ENCODE measurements around the gene ACOX3. TPM values are rescaled to one million over a fixed set of nuclear protein-coding genes. Genes with fewer than 3 reads are reported as not detected.
"Not testable (repeated sequence)": the region's sequence is repeated elsewhere in the genome, so short reads cannot be mapped to it uniquely, and the experiment has no call there.

ACOX3 gene
- total RNA-seq, 1 experiment from 2014 or later: 18.9 TPM

- H3K27me3 ChIP-seq (replicated peaks): no peaks in the 10 kb centered on the region
- no peak overlapping the region for H3K27ac ChIP-seq
- H3K4me1 ChIP-seq (replicated peaks): no peaks in the 10 kb centered on the region
- H3K36me3 ChIP-seq: no peaks in the 10 kb centered on the region
- no peak for DNase-seq (ENCODE audit: low read depth in 1 of 2, low spot score in 2 of 2)
- no peaks in the 10 kb centered on the region for H3K9me3 ChIP-seq (replicated peaks)
- H3K4me3 ChIP-seq: no peak overlapping the region
Observed at GRCh38 chr4:8411351-8412180, 29.0 kb downstream of the ACOX3 start.

GRCh38 chr4:8410641-8411271 is 29.8 kb downstream of the ACOX3 start:
- no peaks in the 10 kb centered on the region for H3K36me3 ChIP-seq
- peak; percentile 38 to 76 for DNase-seq (ENCODE audit: low read depth in 1 of 2, low spot score in 2 of 2)
- H3K9me3 ChIP-seq (replicated peaks): no peaks in the 10 kb centered on the region
- H3K27me3 ChIP-seq (replicated peaks): no peaks in the 10 kb centered on the region
- H3K4me1 ChIP-seq (replicated peaks): no peaks in the 10 kb centered on the region
- no peak overlapping the region for H3K4me3 ChIP-seq
- H3K27ac ChIP-seq: no peak overlapping the region

- no peak overlapping the region for H3K27ac ChIP-seq
- no peaks in the 10 kb centered on the region for H3K4me1 ChIP-seq (replicated peaks)
- DNase-seq (ENCODE audit: low read depth in 1 of 2, low spot score in 2 of 2): no peak
- H3K4me3 ChIP-seq: no peak overlapping the region
- H3K9me3 ChIP-seq (replicated peaks): no peaks in the 10 kb centered on the region
- H3K36me3 ChIP-seq: no peaks in the 10 kb centered on the region
- H3K27me3 ChIP-seq (replicated peaks): no peaks in the 10 kb centered on the region
Observed at GRCh38 chr4:8410066-8410625, 30.4 kb downstream of the ACOX3 start.

- H3K27ac ChIP-seq: no peak overlapping the region
- no peaks in the 10 kb centered on the region for H3K4me1 ChIP-seq (replicated peaks)
- no peak overlapping the region for H3K4me3 ChIP-seq
- H3K36me3 ChIP-seq: no peaks in the 10 kb centered on the region
- H3K9me3 ChIP-seq (replicated peaks): no peaks in the 10 kb centered on the region
- DNase-seq (ENCODE audit: low read depth in 1 of 2, low spot score in 2 of 2): peak; percentile 49 to 74
- no peaks in the 10 kb centered on the region for H3K27me3 ChIP-seq (replicated peaks)
Observed at GRCh38 chr4:8409264-8410065, 31.1 kb downstream of the ACOX3 start.

- no peaks in the 10 kb centered on the region for H3K36me3 ChIP-seq
- no peak for DNase-seq (ENCODE audit: low read depth in 1 of 2, low spot score in 2 of 2)
- H3K9me3 ChIP-seq (replicated peaks): no peaks in the 10 kb centered on the region
- H3K27me3 ChIP-seq (replicated peaks): no peaks in the 10 kb centered on the region
- H3K4me3 ChIP-seq: no peak overlapping the region
- no peak overlapping the region for H3K27ac ChIP-seq
- H3K4me1 ChIP-seq (replicated peaks): no peaks in the 10 kb centered on the region
Observed at GRCh38 chr4:8407756-8408155, 32.8 kb downstream of the ACOX3 start.

GRCh38 chr4:8407316-8407715 is 33.2 kb downstream of the ACOX3 start:
- H3K36me3 ChIP-seq: no peaks in the 10 kb centered on the region
- no peak overlapping the region for H3K27ac ChIP-seq
- DNase-seq (ENCODE audit: low read depth in 1 of 2, low spot score in 2 of 2): no peak
- no peak overlapping the region for H3K4me3 ChIP-seq
- H3K27me3 ChIP-seq (replicated peaks): no peaks in the 10 kb centered on the region
- H3K9me3 ChIP-seq (replicated peaks): no peaks in the 10 kb centered on the region
- no peaks in the 10 kb centered on the region for H3K4me1 ChIP-seq (replicated peaks)

- not testable (repeated sequence) for H3K27me3 ChIP-seq (replicated peaks); H3K4me1 ChIP-seq (replicated peaks); H3K36me3 ChIP-seq; H3K27ac ChIP-seq; H3K4me3 ChIP-seq; H3K9me3 ChIP-seq (replicated peaks)
- DNase-seq (ENCODE audit: low read depth in 1 of 2, low spot score in 2 of 2): peak in 1 of 2 experiments; percentile 53
Observed at GRCh38 chr4:8406887-8407286, 33.6 kb downstream of the ACOX3 start.

GRCh38 chr4:8405516-8405875 is 35.0 kb downstream of the ACOX3 start:
- Histone ChIP-seq H3K9me3 (replicated peaks) (no peaks in the 10 kb centered on the region), H3K27ac (no peak overlapping the region), H3K4me3 (no peak overlapping the region), H3K36me3 (no peaks in the 10 kb centered on the region), H3K4me1 (replicated peaks) (no peaks in the 10 kb centered on the region), H3K27me3 (replicated peaks) (no peaks in the 10 kb centered on the region)
- no peak for DNase-seq (ENCODE audit: low read depth in 1 of 2, low spot score in 2 of 2)

GRCh38 chr4:8404791-8405515 is 35.6 kb downstream of the ACOX3 start:
- Histone ChIP-seq H3K27me3 (replicated peaks) (no peaks in the 10 kb centered on the region), H3K27ac (no peak overlapping the region)
- no peak for DNase-seq (ENCODE audit: low read depth in 1 of 2, low spot score in 2 of 2)

GRCh38 chr4:8403976-8404375 is 36.5 kb downstream of the ACOX3 start:
- Histone ChIP-seq H3K4me3 (no peak overlapping the region), H3K4me1 (replicated peaks) (no peaks in the 10 kb centered on the region), H3K9me3 (replicated peaks) (no peaks in the 10 kb centered on the region), H3K36me3 (no peaks in the 10 kb centered on the region), H3K27me3 (replicated peaks) (no peaks in the 10 kb centered on the region), H3K27ac (no peak overlapping the region)
- no peak for DNase-seq (ENCODE audit: low read depth in 1 of 2, low spot score in 2 of 2)

More at GRCh38 chr4:8404791-8405515, 35.6 kb downstream of the ACOX3 start:
- H3K4me3 ChIP-seq: no peak overlapping the region
- no peaks in the 10 kb centered on the region for H3K4me1 ChIP-seq (replicated peaks)
- H3K36me3 ChIP-seq: no peaks in the 10 kb centered on the region
- H3K9me3 ChIP-seq (replicated peaks): no peaks in the 10 kb centered on the region

GRCh38 chr4:8403173-8403753 is 37.3 kb downstream of the ACOX3 start:
- H3K27me3 ChIP-seq (replicated peaks): no peaks in the 10 kb centered on the region
- H3K27ac ChIP-seq: no peak overlapping the region
- peak; percentile 54 to 74 for DNase-seq (ENCODE audit: low read depth in 1 of 2, low spot score in 2 of 2)
- no peaks in the 10 kb centered on the region for H3K4me1 ChIP-seq (replicated peaks)
- H3K9me3 ChIP-seq (replicated peaks): no peaks in the 10 kb centered on the region
- no peak overlapping the region for H3K4me3 ChIP-seq
- H3K36me3 ChIP-seq: no peaks in the 10 kb centered on the region

- H3K36me3 ChIP-seq: no peaks in the 10 kb centered on the region
- H3K27ac ChIP-seq: no peak overlapping the region
- no peaks in the 10 kb centered on the region for H3K9me3 ChIP-seq (replicated peaks)
- no peaks in the 10 kb centered on the region for H3K4me1 ChIP-seq (replicated peaks)
- no peak for DNase-seq (ENCODE audit: low read depth in 1 of 2, low spot score in 2 of 2)
- no peaks in the 10 kb centered on the region for H3K27me3 ChIP-seq (replicated peaks)
- no peak overlapping the region for H3K4me3 ChIP-seq
Observed at GRCh38 chr4:8402640-8403039, 37.9 kb downstream of the ACOX3 start.

- H3K4me1 ChIP-seq (replicated peaks): no peaks in the 10 kb centered on the region
- H3K4me3 ChIP-seq: no peak overlapping the region
- no peaks in the 10 kb centered on the region for H3K27me3 ChIP-seq (replicated peaks)
- no peak for DNase-seq (ENCODE audit: low read depth in 1 of 2, low spot score in 2 of 2)
- no peaks in the 10 kb centered on the region for H3K36me3 ChIP-seq
- H3K27ac ChIP-seq: no peak overlapping the region
- H3K9me3 ChIP-seq (replicated peaks): no peaks in the 10 kb centered on the region
Observed at GRCh38 chr4:8402181-8402597, 38.3 kb downstream of the ACOX3 start.
